G401 (cell line): ENCODE results near the gene SORBS2. TPM values are rescaled to one million over a fixed set of nuclear protein-coding genes. Genes with fewer than 3 reads are reported as not detected.

Experiments used
- DNase-seq: peaks from one replicate; pipeline ENCODE4 v3.0.0-alpha.2; 2015; ENCODE audit warnings: low spot score
- in situ Hi-C: cut with HindIII; loops from 2 replicates; pipeline ENCODE4 v1.10.0; 2016; ENCODE audit warnings: low sequenced_read_pairs, mixed read lengths
- total RNA-seq: library from RNA; depleted of rRNA; stranded (reverse); fragments of >200 nt; shearing (Covaris generic); gene quantifications from 2 replicates; pipeline ENCODE4 v1.2.3, GENCODE V29; 2014

SORBS2 gene
- total RNA-seq, 1 experiment from 2014 or later = 39.7 TPM

DNA sequence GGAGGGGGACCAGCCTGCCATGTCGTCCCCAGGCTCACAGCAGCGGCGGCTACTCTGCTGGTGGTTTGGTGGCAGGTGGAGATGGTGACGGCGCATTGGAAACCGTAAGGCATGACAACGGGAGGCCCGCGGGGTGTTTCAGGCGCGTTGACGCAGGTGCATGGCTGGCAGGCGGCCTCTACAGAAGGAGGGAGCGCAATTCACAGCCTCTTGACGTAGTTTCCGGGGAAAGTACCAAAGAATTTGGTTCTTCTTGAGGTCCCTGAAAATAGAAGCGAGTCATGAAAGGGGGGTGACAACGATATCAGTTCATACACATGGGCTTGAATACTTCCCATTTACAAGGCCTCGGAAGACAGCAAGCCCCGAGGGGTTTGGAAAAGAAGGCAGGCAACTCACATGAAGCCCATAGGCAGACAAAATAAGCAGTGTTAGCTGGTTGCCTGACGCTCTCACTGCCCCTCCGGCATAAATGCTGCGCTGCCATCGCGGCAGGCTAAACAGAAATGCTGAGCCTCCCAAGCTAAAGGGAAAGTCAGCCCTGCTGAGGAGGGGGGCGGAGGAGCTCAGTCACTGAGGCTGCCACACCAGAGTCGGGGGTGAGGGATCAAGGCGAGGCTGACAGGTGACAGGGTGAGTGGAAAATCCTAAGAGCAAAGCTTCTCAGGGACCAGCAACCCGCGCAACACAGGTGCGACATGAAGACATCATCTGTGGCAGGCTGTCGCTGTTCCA, 224.4 kb downstream of the SORBS2 start:
- in situ Hi-C loops = no loop called here
- DNase-seq = peak; percentile 96

GRCh38 chr4:185587030-185587426, 225.0 kb downstream of the SORBS2 start:
- DNase-seq = no peak
- in situ Hi-C loops = no loop called here

DNA sequence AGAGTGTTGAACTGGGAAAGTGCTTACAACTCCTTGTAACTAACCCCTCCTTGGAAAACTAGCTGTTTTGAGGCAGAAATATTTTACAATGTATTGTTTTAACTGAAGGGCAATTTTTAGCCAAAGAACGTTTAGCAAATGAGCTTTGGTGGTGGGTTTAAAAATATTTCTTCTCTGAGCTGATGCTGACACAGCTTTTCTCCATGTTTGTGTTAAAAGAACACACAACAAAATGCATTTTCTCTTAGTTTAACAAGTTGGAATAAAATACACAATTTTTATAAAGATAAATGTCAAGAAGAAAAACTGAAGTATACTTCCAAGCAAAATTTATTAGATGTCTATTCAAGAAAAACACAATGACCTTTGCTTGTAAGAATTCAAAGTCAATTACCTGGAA, 226.8 kb downstream of the SORBS2 start:
- no peak for DNase-seq
- in situ Hi-C loops = no loop called here

DNA sequence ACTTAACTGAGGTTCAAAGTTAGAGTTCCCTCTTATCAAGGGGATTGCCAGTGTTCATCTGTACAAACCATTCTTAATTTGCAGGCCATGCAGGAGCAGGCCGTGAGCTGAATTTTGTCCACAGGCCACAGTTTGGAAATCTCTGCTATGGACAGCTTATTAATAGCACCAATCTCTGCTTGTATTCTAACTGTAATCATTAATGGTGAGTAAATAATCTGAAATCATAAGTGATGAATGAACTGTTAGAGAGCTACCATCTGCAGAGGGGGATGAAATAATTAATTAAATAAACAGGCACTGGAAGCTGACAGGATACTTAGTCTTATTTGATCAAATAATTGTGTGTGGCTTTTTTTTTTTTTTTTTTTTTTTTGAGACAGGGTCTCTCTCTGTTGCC, 228.2 kb downstream of the SORBS2 start:
- no peak for DNase-seq
- in situ Hi-C loops = no loop called here

GRCh38 chr4:185582651-185583400, 229.2 kb downstream of the SORBS2 start:
- in situ Hi-C loops = no loop called here
- DNase-seq = no peak

GRCh38 chr4:185580699-185581098, 231.3 kb downstream of the SORBS2 start:
- no peak for DNase-seq
- in situ Hi-C loops = no loop called here

DNA sequence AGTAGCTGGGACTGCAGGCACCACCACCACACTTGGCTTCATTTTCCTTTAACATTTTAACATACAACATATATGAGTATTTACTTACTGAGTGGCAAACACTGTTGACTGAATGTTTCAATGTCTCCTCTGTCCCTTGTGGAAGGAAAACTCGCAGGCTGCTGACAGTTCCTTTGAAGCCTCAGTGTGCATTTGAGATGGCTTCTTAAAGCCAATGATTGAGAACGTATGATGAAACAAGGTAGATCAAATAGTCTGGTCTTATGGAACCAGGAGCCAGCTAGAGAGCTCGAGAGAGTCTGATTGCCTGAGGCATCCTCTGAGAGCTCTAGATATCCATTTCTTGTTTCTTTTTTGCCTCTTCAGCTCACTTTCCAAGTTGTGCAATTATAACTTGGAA, 233.7 kb downstream of the SORBS2 start:
- DNase-seq = no peak
- in situ Hi-C loops = no loop called here

GRCh38 chr4:185576962-185577950, 234.7 kb downstream of the SORBS2 start:
- DNase-seq = no peak
- in situ Hi-C loops = no loop called here

DNA sequence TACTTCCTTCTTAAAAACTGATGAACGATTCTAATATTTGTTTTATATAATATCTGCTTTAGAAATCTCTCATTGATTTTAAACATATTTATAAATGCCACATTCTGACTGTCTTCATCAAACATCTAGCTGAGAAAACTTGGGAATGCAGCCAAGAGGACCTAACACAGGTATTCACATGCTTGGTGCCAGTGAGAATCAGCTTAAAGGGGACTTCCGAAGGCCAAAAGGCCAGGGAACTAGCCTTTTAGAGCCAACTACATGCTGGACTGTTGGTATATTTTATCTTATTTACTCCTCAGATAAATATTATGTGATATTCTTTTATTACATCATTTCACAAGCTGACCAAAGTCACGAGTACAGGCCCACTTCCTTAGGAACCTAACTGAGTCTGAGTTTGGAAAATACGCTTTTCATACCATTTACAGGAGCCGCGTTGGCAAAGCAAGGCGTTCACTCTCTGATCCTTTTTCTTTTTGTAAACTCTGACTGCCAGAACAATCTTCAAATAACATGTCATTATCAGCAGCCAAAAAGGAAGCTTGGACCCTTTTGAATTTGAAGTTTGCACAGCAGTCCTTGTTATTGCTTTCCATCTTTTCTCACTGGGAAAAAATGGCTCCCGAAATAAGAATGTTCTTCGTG, 235.6 kb downstream of the SORBS2 start:
- in situ Hi-C loops = no loop called here
- no peak for DNase-seq

DNA sequence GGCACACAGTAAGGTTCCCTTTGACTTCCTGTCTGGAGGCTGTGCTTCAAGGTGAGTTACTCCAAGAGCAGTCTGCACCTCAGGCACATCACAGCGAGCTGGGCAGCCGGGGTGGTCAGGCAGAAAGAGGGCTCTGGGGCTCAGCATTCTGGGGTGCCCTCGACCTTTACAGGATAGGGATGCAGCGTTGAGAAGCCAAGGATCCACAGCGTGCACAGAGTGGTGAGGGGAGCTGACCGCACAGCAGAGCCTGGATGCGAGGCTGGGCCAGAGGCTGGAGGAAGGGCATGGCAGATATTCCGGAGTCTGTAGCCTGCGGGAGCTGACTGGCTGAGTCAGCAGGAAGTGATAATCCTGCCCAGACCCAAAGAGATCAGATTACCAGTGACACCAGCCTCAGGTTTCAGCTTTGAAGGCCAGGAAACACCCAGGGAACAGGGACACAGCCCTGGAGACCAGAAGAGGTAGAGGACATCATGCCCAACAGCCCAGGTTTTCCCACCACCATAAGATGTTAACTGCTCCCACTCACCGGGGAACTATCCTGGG, 238.3 kb downstream of the SORBS2 start:
- in situ Hi-C loops = no loop called here
- no peak for DNase-seq

- DNase-seq = no peak
- in situ Hi-C loops = no loop called here
These were observed 241.3 kb downstream of the SORBS2 start for GRCh38 chr4:185570727-185571126.

GRCh38 chr4:185567381-185568376, 244.3 kb downstream of the SORBS2 start:
- DNase-seq = peak; percentile 61
- in situ Hi-C loops = no loop called here

GRCh38 chr4:185566972-185567371, 245.0 kb downstream of the SORBS2 start:
- peak; percentile 45 for DNase-seq
- in situ Hi-C loops = no loop called here

DNA sequence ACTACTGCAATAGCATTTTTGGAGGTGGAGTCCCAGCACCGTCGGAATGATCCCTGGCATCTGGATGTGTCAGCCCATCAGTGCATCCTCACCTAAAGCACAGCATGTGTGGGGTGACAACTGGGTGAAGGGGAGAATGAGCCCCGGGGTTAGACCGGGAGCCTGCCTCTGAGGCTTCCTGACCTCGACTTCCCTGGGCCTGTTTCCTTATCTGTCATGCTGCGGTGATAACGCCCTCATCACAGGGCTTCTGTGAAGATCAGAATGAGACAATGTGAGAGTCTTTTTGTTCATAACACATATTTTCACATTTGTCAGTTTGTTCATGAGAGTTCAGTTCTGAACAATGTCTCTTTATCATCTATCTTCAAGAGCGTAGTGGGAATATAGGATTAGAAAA, 245.6 kb downstream of the SORBS2 start:
- in situ Hi-C loops = no loop called here

GRCh38 chr4:185565696-185566095, 246.3 kb downstream of the SORBS2 start:
- in situ Hi-C loops = no loop called here
- no peak for DNase-seq

More for the DNA sequence above, 245.6 kb downstream of the SORBS2 start:
- no peak for DNase-seq

- in situ Hi-C loops = no loop called here
- DNase-seq = no peak
These were observed 247.6 kb downstream of the SORBS2 start for GRCh38 chr4:185564349-185564748.

GRCh38 chr4:185562531-185562930, 249.5 kb downstream of the SORBS2 start:
- DNase-seq = no peak
- in situ Hi-C loops = no loop called here

DNA sequence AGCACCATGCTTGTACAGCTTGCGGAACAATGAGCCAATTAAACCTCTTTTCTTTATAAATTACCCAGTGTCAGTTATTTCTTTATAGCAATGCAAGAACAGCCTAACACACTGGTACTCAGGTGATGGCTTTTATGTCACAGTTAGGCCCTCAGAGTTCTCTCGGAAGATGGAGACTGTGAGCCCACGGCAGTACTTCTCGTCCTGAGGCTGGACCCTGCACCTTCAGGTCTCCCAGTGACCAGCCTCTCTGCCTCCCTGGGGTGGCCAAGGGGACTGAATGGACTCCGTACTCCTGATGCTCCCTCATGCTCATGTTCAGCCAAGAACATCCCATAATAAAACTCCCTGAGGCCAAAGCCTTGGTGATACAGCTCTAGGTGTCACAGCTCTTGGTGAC, 251.7 kb downstream of the SORBS2 start:
- in situ Hi-C loops = no loop called here
- no peak for DNase-seq
